ENCODE measurements around the gene TACC3.

The TACC3 gene

DNA sequence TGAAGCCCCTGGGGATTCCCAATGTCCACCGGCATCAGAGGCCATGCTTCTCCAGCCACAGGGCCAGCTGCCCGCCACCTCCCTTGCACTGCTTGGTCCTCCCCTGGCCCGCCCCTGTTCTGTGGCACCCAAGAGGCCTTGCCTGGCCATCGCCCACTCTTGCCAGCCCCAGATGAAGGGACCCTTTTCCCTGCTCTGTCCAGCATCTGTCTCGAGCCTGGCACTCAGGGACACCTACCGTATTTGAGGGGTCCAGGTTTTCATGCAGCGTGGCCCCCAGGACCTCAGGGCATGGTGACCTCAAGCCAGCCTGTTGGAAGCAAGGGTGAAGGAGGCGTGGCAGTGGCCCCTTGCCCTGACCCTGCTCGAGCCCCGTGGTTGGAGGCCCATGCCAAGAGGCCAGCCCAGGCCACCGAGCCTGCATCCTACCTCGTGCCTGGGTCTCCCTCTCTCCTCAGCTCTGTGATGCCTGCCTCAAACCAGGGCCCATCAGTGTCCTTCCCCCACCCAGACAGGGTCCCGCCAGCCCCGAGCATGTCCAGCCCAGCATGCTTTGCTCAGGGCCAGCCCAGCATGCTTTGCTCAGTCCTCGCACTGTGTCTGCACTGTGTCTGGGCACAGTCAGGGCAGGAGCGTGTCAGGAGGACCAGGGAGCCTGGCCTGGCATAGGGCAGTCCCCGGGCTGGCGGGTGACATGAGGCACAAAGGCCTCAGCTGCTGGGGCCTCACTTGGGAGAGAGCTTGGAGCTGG lies 57.5 kb downstream of the TACC3 start:
- DNase-seq, result no peak

DNA sequence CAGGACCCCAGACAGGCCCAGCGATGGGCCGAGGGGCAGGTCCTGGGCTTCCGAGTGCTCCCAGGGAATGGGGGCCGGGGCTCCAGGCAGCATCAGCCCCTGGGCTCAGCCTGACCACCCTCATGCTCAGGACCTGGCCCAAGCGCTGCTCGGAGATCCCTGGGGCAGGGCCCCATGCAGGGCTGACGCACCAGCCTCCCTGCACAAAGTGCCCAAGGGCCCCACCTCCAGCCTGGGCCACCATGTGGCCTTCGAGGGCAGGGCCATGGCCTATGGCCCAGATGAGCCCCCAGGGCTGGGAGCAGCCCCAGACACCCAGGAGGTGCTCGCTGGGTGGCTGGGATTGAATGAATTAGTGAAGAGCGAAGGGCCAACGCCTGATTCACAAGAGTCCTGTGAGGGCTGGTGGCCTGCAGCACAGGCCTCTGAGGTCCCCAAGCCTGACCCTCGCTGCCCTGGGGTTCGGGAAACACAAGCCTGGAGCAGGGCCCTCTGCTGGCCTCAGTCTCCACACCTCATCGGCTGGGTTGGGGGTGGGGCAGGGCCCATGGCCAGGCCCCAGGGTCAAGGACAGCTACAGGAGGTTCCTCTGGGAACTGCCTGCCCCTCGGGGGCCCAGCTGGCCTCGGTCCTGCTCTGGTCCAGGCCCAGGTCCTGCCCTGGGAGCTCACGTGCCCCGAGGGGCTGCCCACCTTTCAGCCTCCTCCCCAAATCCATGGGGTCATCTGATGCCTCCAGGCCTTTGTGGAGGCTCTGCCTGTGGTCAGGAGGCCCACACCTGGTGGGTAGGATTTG lies 58.5 kb downstream of the TACC3 start:
- no peak for DNase-seq

DNA sequence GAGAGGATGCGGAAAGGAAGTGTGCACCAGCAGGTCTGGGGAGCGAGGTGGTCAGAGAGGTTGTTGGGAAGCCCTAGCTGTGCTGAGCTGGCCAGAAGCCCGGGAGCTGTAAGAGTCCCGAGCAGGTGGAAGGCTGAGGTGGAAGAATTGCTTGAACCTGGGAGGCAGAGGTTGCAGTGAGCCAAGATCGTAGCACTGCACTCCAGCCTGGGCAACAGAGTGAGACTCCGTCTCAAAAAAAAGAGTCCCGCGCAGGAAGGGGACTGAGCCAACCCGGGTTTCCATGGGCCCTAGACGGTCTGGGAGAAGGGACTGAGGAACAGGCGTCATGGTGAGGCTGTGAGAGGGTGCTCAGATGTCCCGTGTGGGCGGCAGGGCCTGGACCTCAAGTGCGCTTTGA lies 59.1 kb downstream of the TACC3 start:
- DNase-seq, result no peak

DNA sequence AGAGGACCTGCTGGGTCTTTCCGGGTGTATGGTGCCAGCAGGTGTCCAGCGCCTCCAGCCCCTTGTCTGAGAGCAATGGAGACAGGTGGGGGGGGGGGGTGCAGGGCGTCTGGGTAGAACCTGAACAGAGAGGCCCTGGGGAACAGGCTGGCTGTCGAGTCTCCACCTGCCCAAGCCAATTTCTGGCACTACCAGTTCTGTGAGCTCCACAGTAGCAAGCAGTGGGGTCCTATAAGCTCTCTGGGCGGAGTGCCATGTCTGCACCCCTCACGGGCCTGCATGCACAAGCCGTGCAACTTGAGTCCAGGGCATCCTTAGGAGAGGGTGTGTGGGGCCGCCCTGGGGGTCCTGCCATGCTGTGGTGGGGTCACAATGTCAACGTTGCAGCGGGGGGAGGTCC lies 61.7 kb downstream of the TACC3 start:
- no peak for DNase-seq

DNA sequence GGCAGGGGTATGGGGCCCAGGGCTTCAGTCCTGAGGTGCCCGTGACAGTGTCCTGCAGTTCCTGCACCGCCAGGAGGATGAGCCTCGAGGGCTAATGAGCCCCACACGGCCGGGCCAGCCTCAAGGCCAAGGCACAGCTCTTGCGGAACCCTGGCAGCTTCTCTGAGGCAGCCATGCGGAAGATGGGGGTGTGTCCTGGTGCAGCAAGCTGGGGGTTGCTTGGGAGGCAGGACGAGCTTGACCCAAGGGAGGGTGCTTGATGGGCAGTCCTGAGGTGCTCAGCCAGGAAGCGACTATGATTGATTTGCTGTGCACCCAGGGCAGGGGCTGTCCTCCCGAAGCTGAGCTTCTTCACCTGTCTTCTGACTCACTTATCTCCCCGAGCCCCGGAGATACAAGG lies 62.6 kb downstream of the TACC3 start:
- DNase-seq, result no peak

DNA sequence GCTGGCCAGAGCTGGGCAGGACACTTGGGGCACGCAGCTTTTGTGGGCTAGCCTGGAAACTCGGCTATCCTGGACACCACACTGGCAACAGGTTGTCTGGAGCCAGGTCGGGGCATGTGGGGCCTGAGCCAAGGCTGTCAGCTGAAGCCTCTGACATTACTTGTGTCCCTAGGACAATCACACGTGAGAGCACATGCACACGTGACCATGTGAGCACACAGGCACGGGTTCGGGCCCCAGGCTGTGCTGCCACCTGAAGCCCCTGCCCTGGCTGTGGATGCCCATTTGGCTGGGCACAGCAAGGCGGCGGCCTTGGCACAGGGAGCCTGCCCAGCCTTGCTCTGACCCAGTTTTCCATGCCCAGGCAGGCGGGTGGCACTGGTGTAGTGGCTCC lies 63.1 kb downstream of the TACC3 start:
- DNase-seq, result no peak

DNA sequence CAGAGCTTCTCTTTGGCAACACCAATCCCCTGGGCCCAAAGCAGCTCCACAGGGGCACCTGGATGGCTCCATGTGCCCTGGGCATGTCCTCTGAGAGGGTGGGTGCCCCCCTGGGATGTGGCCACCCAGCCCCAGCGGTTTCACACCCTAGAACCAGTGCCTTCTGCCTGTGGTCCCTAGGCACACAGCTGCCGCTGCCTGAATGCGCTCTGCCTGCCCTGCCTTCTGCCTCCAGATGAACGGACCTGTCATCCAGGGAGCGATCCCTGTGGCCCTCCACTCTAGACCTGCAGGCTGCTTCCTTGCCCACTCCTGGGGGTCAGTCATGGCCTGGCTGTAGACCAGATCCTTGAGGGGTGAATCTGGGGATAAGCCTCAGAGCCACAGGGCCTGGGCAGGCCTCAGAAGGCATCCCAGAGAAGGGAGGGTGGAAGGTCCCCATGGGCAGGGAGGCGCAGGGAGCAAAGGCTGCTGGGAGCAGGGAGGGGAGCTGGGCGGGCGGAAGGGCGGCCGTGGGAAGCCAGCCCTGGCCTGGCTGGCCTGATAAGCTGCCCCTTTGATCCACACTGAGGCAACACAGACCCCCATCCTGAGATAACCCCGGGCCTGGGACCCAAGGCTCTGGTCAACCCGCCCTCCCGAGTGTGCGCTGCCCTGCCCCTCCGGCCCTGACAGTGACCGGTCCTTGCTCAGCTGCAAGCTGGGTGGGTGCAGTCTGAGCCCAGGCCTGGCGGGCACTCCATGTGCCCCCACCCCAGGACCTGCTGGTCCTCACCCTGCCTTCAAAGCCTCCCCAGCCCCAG lies 63.7 kb downstream of the TACC3 start:
- DNase-seq, result no peak

DNA sequence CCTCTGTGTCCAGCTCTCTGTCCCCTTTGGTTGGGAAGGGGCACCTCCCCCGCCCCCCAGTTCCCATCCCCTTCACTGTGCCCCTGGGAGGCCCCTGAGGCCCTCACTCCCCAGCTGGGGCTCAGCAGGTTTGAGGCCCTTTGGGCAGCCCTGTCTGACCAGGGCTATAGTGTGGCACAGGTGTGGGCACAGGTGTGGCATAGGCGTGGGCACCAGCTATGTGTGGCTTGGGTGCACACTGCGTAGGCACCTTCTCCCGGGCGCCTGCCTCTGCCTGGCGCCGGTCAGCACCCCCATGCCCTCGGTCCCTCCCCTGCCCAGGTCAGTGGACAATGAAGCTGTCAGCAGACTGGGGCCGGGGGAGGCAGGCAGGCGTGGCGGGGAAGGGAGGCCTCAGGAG lies 64.3 kb downstream of the TACC3 start:
- DNase-seq, result no peak

DNA sequence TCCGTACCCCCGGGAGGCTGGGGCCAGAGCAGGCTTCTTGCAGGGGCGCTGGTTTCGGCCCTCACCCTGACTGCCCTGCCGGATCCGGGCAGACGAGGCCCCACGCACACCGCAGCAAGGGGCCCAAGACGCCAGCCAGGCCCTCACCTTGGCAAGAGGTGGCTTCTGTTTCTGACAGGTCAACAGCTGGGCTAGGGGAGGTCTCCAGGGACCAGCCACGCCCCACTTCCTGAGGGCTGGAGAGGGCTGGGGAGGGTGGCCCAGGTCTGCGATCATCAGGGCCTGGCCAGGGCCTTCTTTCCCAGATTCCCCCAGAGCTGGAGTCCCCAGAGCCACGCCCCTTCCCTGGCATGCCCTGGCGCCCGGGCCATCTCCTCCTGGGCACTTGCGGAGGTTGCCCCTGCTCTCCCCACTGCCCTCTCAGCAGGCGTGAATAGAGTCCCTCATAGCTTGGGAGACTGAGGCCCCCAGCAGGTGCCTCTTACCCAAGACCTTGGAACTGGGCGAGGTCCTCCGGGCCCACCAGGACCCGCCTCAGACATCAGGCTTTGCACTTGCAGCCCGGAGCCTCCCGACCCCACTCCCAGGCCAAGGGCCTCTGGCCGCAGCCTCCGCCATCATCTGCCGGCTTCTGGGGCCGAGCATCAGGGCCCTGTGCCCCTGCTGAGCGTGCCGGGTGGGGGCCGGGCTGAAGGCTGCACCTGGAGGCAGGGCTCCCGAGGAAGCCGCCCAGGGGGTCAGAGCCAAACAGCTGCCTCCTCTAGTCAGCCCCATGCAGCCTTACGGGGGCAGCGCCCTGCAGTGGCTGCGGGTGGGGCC lies 65.4 kb downstream of the TACC3 start:
- no peak for DNase-seq

DNA sequence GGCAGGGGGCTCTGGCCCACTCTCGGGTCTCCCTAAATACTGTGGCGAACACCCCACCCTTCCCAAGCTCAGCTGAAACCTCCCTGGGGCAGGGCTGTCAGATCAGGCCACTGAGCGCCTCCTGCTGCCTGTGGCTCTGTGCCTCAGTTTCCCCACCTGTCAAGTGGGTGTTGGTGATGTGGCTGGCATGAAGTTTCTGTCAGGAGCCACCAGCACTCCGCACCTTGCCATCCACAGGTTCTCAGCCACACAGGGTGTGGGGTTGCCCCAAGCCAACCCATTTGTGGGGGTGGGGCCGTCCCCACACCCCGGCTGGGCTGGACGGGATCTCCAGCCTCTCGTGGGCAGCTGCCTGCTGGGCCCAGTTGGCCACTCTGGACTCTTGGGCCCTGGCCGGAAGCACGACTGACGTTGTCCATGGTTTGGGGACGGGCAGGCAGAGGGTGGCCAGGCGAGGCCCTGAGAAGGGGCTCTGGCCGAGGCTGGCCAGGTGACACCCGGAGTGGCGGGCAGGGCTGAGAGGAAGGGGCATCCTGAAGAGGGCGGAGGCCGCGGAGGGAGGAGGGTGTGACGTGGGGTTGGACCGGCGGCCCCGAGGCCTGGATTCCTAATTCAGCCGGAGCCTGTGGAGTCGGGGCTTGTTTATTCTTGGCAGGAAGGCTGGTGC lies 66.2 kb downstream of the TACC3 start:
- DNase-seq, result no peak

DNA sequence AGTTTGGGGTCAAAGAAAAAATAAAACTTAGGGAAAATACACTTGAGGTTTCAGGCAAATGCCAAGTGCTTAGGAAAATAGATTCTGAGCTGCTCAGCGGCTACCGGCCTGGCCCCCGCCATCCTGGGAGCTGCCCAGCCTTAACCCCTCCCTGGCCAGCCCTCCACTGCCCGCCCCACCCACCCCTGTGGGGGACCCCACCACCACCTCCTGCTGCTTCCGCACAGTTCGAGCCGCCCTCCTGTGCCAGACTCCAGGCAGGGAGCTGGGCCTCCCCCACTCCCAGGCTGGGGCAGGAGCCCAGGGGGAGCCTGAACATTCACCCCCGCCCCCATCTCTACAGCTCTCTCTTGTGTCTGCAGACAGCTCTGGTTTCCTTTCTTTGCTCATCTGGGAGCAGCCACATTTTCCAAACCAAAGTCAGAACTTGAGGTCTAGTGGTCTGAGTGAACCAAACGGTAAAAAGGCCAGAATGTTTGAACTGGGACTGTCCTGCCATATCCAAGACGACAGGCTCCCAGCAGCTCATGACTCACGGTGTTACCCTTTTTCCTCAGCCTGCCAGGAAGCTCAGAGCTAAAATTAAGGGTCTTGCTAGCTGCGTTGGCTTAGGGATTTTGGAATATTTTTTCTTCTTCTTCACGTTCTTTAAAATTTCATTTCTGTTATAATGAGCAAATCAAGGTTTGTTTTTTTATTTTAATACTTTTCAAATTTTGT lies 67.1 kb downstream of the TACC3 start:
- no peak for DNase-seq

DNA sequence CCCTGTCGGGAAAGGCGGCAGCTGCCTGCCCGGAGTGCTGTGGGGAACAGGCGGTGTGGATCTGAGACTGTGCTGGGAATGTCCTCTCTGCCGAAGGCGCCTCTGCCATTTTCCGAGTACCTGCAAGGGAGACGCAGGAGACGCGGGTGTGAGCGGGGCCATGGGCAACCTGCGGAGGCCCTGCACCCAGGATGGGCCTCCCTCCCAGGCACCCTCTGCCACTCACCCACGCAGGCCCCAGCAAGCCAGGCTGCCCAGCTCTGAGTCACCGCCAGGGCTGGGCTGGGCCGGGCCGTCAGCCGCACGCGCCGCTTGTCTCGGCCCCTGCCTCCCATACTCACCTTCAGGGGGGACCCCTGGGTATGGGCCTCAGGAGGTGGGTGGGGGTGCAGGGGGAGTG lies 68.2 kb downstream of the TACC3 start:
- DNase-seq, result no peak

DNA sequence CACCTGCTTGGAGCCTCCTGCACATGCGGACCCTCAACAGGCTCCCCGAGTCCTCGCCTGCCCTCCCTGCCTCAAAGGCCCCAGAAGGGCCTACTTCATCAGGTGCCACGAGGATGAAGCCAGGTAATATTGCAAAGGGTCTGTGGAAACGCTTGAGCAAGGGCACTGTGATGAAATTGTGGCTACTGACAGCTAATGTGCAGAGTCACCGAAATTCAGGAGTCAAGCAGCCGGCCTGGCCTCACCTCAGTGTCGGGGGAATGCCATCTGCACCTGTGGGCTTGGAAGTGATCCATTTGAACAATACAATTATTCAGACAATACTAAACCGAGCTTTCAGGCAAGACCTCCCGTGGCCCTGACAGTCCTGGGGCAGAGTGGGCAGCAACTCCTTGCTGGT lies 68.7 kb downstream of the TACC3 start:
- no peak for DNase-seq

DNA sequence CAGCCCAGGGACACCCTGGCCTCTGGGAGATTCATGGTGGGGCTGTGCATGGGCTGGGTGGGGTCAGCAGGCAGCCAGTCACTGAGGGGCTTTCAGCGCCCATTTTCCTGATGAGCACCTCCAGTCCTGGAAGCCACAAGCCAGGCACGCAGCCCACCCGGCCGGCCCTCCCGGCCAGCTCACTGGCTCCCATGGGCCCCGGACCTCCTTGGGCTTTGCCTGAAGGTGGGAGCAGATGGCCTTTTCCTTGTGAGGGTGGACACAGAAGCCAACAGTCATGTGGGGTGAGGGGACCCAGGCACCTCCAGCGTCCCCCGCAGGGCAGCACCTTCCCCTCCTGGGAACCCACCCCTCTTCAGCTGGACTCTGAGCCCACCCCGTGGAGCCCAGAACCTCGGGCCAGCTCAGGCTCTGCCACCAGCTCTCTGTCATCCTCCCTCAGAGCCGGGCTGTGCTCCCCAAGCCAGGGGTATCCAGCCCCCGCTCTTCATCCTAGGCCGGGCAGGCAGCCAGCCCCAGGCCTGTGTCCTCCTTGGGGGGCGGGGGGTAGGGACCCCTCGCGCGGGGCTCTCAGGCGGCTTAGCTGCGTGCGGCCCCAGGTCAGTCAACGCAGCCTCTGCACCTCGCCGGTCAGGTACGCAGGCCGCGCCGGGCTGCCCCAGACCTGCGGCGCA lies 71.0 kb downstream of the TACC3 start:
- no peak for DNase-seq

DNA sequence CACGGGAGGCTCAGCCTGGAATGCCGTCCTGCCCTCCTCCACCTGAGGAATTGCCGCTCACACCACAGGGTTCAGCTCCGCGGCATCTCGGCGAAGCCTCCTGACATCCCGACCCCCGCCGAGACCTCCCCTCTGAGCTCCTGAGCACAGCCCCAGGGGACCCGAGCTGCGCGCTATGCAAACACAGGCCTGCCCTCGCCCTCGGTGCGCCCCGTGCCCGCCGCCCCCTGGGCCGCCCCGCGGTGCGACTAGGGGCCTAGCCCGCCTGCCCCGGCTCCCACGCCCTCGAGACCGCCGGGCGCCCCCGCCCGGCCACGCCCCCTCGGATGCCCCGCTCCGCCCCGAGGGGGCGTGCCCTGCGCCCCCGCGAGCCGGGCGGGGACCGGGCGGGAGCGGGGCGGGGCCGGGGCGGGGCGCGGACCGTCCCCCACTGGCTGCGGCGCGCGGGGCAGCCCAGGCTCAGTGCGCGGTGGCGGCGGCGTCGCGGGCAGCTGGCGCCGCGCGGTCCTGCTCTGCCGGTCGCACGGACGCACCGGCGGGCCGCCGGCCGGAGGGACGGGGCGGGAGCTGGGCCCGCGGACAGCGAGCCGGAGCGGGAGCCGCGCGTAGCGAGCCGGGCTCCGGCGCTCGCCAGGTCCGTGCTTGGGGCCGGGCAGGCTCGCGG lies 71.6 kb downstream of the TACC3 start, which contains the start of gene FGFR3:
FGFR3 (plus strand) TSS at position 462 of the 664 bp plus-strand sequence. CDS start 642 bp downstream, outside the sequence.
- no peak for DNase-seq

DNA sequence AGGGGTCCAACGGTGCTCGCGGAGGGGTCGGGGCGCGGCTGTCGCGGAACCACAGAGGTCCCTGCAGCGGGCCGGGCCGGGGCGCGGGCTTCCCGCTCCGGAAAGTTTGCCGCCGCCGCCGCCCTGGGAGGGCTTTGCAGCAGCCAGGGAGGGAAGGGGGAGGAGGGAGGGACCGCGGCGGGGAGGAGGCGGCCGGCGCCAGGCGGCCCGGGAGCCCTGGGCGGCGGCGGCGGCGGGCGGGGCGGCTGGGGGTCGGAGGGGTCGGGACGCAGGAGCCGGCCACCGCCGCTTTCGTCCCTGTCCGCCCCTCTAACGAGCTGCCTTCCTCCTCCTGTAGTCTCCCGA lies 72.1 kb downstream of the TACC3 start:
- no peak for DNase-seq

DNA sequence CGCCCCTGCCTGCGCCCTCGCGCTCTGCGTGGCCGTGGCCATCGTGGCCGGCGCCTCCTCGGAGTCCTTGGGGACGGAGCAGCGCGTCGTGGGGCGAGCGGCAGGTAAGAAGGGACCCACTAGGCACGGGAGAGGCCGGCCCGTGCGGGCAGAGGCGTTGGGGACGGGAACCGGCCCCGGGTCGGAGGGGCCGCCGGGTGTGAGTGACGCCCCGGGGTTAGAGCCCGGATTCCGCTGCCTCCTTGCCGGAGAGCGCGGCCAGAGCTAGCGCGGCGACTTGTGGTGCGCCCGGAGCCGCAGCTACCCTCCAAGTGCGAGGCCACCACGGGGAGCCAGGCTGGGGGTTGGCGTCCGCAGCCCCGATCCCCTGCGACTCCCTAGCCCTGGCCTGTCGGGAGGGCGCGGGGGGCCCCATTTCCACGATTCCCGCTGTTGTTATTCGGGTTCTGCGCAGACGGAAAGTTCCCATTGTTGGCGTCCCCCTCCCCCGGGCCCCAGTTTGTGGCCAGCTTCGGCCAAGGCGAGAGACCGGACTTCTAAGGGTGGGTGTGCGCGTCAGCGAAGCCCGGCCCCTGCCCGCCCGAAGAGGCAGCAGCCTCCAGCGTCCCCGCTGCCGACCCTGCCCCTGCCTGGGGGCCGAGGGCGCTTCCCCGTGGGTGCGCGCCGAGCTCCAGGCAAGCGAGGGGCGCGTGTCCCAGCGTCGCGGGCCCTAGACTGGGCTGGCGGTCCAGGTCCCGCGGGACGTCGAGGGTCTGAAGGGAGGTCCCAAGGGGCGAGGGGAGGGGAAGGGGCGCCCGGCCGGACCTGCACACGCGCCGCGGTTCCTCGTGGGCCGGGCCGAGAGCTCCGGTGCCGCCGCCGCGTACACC lies 72.9 kb downstream of the TACC3 start:
- no peak for DNase-seq

Measured in NK-92 treated with Interleukin-12 subunit alpha and Interleukin-12 subunit beta, amount 100 ng/mL, for 24 hours (cell line).